Measurements from ENCODE around the gene MEF2B. TPM values are rescaled to one million over a fixed set of nuclear protein-coding genes. Genes with fewer than 3 reads are reported as not detected.
"Not testable (repeated sequence)": the region's sequence is repeated elsewhere in the genome, so short reads cannot be mapped to it uniquely, and the experiment has no call there.

Gene MEF2B
- polyA plus RNA-seq, 3 donors = 0.22 to 1.00 (median 0.23) TPM

DNA sequence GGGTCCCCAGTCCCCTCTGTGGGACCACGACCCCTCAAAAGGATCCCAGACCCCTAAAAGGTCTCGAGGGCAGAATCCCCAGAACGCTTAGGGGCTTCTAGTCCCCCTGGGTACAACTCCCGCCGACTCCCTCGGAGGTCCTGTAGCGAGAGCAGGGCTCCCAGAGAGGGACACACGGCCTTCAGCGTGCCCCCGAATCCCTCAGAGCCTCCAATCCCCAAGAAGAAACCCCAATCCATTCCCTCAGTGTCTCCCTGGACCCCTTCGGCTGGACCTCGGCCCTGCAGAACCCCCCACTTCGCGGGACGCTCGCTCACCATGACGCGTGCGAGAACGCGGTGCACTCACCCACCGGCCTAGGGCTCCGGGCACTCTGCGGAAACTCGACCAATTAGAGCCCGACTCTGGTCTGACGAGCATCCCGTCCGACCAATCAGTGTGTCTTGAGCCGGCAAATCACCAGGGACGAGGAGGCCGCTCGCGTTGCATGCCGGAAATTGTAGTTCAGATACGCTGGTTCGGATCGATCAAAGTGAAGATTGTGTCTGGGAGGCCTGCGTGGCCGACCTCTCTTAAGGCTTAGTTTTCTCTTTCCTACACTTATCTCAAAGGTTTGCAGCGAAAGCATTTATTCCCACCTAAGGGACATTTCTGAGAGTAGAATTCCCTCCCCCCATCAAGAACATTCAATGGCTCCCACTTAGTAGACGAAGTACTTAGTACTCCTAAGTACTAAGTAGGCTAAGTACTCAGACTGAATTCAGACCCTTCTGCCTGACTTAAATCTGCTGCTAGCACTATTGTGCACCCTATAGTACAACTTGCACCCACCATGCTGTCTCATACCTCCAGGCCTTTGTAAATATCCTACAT is 31.7 kb downstream of the MEF2B start, which contains the start of gene TMEM161A:
Gene TMEM161A, minus strand, starts transcription at position 370 of the 873 bp plus-strand sequence. Its CDS starts 50 bp downstream, at position 320.
- 2 to 3% (median 3%) methylated on average over 42 of the region's 42 CpGs for WGBS, 3 donors
- no peak within 1 kb of the TSS for H3K27ac ChIP-seq (ENCODE audit: low read depth, low read length)

- no peak overlapping the region for H3K27ac ChIP-seq (ENCODE audit: low read depth, low read length)
- WGBS, 3 donors = 10 to 23% (median 13%) methylated on average over 25 of the region's 25 CpGs
Measured at GRCh38 chr19:19137556-19138108, 32.4 kb downstream of the MEF2B start.

- H3K27ac ChIP-seq (ENCODE audit: low read depth, low read length) = not testable (repeated sequence)
- WGBS, 3 donors = 77 to 91% (median 84%) methylated on average over 6 of the region's 6 CpGs
Measured at GRCh38 chr19:19135713-19136112, 34.4 kb downstream of the MEF2B start.

GRCh38 chr19:19134687-19135158 is 35.3 kb downstream of the MEF2B start:
- no peak overlapping the region for H3K27ac ChIP-seq (ENCODE audit: low read depth, low read length)
- 16 to 35% (median 31%) methylated on average over 18 to 21 of the region's 21 CpGs for WGBS, 3 donors

- WGBS, 3 donors = 88 to 90% (median 89%) methylated on average over 6 of the region's 6 CpGs
- no peak overlapping the region for H3K27ac ChIP-seq (ENCODE audit: low read depth, low read length)
Measured at GRCh38 chr19:19133985-19134384, 36.1 kb downstream of the MEF2B start.

GRCh38 chr19:19132912-19133311 is 37.2 kb downstream of the MEF2B start:
- 95 to 97% (median 96%) methylated on average over 12 of the region's 12 CpGs for WGBS, 3 donors
- no peak overlapping the region for H3K27ac ChIP-seq (ENCODE audit: low read depth, low read length)

DNA sequence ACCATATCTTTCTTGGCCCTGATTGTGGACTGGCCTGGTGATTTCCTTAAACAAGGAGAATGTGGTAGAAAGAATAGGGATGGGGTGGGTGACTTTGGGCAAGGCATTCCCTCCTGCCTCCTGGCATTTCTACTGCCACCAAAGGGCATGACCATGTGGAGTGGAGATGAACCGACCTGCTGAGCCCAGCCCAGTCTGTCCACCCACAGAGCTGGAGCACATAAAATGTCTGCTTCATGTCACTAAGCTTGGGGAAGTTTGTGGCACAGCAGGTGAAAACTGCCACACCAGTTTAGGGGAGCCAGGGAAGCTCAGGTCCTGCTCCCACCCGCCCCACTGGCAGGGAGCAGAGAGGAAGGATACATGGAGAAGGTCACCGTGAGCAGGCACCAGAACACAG is 38.1 kb downstream of the MEF2B start:
- H3K27ac ChIP-seq (ENCODE audit: low read depth, low read length) = no peak overlapping the region
- WGBS, 3 donors = 86 to 100% (median 93%) methylated on average over 3 of the region's 3 CpGs

DNA sequence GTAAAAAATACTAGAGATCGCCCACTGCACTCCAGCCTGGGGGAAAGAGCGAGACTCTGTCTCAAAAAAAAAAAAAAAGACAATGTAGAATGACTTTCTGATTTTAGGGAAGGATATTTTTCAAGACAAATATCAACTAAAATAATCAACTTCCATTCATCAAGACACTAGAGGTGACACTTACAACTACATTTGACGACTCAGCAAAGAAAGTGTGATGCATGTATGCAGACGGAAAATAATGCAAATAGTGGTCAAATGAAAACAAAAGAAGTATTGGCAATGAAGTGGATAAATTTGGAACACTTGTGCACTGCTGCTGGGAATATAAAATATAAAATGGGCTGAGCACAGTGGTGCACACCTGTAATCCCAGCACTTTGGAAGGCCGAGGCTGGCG is 44.0 kb downstream of the MEF2B start:
- H3K27ac ChIP-seq (ENCODE audit: low read depth, low read length) = no peak overlapping the region
- 95 to 99% (median 96%) methylated on average over 6 of the region's 6 CpGs for WGBS, 3 donors

GRCh38 chr19:19123386-19123785 is 46.7 kb downstream of the MEF2B start:
- H3K27ac ChIP-seq (ENCODE audit: low read depth, low read length) = no peak overlapping the region

DNA sequence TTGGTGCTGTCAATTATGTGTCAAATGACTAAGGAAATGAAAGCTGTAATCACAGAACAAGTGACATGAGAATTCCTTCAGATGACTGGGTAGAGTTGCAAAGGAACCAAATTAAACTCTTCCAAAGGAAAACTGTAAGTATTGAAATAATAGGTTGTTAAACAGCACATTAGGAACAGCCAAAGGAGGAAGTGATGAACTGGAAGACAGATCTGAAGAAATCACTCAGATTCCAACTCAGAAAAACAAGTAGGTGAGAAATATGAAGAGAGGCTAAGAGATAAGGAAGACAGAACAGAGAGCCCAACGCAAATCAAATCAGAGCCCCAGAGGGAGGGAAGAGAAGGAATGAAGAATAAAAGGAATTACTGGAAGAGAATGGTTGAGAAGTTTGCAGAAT is 47.2 kb downstream of the MEF2B start:
- WGBS, 3 donors = 90 to 100% (median 100%) methylated on average over 1 of the region's 1 CpG
- H3K27ac ChIP-seq (ENCODE audit: low read depth, low read length) = no peak overlapping the region

DNA sequence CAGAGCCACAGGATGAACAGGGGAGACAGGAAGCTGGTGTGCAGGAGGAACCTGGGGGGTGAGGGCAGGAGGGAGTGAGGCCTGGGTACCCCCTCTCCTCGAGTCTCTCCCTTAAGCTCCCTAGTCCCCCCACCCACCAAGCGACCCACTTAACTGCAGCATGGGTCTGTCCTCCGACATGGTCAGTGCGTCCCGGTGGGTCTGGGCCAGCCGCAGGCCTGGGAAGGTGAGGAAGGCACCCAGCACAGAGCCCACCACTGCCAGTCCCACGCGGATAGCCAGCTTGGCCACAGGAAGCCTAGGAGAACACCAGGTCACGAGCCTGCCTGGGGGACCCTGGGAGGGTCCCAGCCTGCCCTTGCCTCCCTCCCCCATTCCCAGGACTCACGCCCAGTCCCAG is 48.7 kb downstream of the MEF2B start:
- H3K27ac ChIP-seq (ENCODE audit: low read depth, low read length) = no peak overlapping the region
- WGBS, 3 donors = 87 to 92% (median 91%) methylated on average over 9 to 10 of the region's 10 CpGs

DNA sequence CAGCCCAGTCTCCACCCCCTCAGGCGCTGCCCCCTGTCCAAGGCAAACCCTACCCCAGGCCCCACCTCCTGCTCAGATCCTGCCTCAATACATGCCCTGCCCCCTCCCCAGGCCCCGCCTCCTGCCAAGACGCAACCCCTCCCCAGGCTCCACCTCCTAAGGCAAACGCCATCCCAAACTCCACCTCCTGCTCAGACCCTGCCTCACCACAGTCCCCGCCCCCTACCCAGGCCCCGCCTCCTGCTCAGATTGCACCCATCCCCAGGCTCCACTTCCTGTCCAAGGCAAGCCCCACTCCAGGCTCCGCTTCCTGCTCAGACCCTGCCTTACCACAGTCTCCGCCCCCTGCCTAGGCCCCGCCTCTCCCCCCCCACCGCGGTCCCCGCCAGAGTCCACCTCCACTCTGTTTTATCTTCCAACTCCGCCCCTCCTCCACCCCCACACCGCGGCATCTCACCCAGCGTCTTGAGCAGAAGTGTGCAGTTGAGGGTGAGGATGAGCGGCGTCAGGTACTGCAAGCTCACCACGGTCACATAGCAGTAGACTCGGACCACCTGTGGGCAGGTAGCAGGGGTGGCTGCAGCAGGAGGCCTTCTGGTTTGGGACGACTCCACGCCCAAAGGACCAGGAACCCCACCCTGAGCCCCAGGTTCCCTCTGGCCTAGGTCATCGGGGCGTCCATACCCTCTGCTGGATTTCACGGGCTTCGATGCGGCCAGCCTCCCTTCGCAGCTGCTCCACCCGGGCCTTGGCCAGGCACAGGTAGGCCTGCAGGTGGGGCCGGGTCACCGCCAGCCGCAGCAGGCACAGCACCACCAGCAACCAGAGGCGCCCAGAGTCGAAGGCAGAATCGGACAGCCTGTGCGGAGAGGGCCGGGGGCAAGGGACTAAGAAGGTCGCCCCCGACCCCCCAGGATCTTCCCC is 49.5 kb downstream of the MEF2B start:
- WGBS, 3 donors = 64 to 71% (median 66%) methylated on average over 39 of the region's 39 CpGs
- H3K27ac ChIP-seq (ENCODE audit: low read depth, low read length) = no peak overlapping the region

DNA sequence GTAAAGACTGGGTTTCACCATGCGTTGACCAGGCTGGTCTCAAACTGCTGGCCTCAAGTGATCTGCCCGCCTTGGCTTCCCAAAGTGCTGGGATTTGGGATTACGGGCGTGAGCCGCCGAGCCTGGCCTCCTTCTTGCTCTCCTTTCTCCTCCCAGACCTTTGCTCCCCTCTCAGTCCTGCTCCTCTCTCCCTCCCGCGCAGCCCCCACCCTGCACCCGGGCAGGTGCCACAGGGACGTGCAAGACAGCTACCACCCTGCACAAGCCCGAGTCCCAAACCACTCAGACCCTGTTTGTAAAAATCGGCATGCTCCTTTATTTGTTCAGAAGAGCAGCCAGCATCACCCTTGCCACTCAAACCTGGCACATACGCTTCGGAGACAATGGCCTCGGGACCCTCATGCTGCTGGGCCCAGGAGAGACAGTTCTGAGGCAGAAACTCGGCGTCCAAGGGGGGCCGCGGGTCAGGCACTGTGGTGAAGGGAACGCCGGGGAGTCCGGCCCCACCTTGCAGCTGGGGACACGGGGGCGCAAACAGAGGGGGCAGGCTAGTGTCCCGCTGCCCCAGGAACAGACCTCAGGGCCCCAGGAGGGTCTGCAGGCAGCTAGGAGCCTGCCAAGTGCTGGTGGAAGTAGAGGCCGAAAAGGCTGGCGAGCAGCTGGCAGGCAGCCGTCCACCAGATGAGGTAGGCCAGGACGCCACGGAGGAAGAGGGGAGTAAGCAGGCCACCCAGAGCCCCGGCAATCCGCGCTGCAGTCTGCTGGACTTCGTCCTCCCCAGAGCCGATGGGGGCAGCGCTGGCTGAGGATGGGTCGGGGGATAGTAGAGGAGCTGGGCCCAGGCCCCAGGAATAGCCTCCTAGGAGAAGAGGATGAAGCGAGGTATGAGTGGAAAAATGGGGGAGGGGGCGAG is 50.5 kb downstream of the MEF2B start:
- 91 to 94% (median 93%) methylated on average over 37 to 39 of the region's 39 CpGs for WGBS, 3 donors
- H3K27ac ChIP-seq (ENCODE audit: low read depth, low read length) = no peak overlapping the region

GRCh38 chr19:19115954-19116353 is 54.1 kb downstream of the MEF2B start:
- no peak overlapping the region for H3K27ac ChIP-seq (ENCODE audit: low read depth, low read length)
- 68 to 85% (median 80%) methylated on average over 9 of the region's 9 CpGs for WGBS, 3 donors

GRCh38 chr19:19113040-19113626 is 56.9 kb downstream of the MEF2B start:
- no peak overlapping the region for H3K27ac ChIP-seq (ENCODE audit: low read depth, low read length)
- 48 to 65% (median 48%) methylated on average over 7 of the region's 7 CpGs for WGBS, 3 donors

GRCh38 chr19:19111967-19112580 is 58.0 kb downstream of the MEF2B start:
- 89 to 90% (median 90%) methylated on average over 9 of the region's 9 CpGs for WGBS, 3 donors
- H3K27ac ChIP-seq (ENCODE audit: low read depth, low read length) = no peak overlapping the region
